Erythroblast (primary cell): ENCODE measurements around the gene FAM149A.

Source experiments
- GATA1 ChIP-seq: IDR thresholded peaks from 2 replicates; pipeline ENCODE4 v1.6.1; 2011; ENCODE audit warnings: low read depth, mild to moderate bottlenecking, control low read depth, low read length, moderate library complexity
- POLR2A ChIP-seq: IDR thresholded peaks from 2 replicates; pipeline ENCODE4 v1.6.1; 2011; ENCODE audit warnings: mild to moderate bottlenecking, low read length

- TF ChIP-seq POLR2A = no peak
- no peak for TF ChIP-seq GATA1
These were observed 12.2 kb upstream of the FAM149A start for GRCh38 chr4:186092296-186092695.
